ENCODE measurements around the gene PHLDB1. TPM values are rescaled to one million over a fixed set of nuclear protein-coding genes. Genes with fewer than 3 reads are reported as not detected.

PHLDB1 gene
- total RNA-seq, 1 experiment from 2014 or later = 36.2 TPM

DNA sequence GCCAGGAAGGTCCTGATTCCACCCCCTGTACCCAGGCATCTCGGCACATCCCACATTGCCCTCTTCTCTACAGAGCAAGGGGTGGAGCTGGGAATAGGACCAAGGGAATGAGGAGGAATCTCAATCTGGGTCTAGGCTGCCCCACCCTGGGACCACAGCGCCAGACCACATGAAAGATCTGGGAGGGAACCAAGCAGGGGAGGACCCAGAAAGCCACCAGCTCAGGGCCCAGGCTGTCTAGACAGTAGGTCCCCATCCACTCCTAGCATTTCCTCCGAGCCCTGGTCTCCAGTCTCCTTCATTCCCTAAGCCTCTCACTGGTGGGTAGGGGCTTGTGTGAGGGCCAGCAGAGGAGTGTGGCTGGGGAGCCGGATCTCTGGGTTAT, 11.6 kb downstream of the PHLDB1 start (continued):
- TF ChIP-seq, protein P1, sequence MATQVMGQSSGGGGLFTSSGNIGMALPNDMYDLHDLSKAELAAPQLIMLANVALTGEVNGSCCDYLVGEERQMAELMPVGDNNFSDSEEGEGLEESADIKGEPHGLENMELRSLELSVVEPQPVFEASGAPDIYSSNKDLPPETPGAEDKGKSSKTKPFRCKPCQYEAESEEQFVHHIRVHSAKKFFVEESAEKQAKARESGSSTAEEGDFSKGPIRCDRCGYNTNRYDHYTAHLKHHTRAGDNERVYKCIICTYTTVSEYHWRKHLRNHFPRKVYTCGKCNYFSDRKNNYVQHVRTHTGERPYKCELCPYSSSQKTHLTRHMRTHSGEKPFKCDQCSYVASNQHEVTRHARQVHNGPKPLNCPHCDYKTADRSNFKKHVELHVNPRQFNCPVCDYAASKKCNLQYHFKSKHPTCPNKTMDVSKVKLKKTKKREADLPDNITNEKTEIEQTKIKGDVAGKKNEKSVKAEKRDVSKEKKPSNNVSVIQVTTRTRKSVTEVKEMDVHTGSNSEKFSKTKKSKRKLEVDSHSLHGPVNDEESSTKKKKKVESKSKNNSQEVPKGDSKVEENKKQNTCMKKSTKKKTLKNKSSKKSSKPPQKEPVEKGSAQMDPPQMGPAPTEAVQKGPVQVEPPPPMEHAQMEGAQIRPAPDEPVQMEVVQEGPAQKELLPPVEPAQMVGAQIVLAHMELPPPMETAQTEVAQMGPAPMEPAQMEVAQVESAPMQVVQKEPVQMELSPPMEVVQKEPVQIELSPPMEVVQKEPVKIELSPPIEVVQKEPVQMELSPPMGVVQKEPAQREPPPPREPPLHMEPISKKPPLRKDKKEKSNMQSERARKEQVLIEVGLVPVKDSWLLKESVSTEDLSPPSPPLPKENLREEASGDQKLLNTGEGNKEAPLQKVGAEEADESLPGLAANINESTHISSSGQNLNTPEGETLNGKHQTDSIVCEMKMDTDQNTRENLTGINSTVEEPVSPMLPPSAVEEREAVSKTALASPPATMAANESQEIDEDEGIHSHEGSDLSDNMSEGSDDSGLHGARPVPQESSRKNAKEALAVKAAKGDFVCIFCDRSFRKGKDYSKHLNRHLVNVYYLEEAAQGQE (IDR thresholded peaks at IDR 0.05; ENCODE audit: low read depth) = no peak
- no peak for TF ChIP-seq EZH2phosphoT487 (IDR thresholded peaks at IDR 0.05; ENCODE audit: borderline replicate concordance)

DNA sequence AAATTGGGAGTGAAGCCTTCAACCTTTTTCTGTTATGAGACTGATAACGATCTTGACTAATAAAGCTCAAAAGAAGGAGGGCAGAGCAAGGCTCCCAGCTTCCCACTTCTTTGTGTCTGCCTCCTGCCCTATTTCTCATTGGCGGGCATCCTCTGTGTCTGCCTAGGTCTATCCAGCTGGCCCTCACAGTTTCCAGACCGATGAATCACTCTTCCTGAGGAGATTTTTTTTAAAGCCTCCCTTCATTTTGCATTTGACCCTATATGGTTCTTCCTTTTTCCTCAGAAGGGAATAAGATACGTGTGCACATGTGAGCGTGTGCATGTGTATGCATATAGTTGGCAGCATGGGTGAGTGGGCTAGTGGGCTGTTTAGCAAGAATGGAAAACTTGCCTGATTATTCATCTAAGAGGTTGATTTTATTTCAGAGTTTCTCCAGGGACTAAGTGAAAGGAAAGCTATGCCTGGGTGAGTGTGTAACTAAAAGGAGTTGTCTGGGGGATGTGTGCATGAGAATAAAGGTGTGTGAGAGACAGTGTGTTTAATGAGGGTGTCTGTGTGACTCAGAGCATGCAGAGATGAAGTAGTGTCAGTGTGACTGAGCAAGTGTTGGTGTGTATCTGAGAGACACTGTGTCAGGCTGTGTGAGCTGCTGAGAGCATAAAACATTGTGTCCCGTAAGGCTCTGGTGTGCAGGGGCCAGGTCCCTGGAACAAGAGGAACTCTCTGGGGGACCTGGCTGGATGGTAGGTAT, 12.2 kb downstream of the PHLDB1 start:
- Histone ChIP-seq H2AFZ (ENCODE audit: low read depth, low read length, poor library complexity, severe bottlenecking) (no peak overlapping the region), H4K20me1 (ENCODE audit: insufficient read depth) (no peaks in the 10 kb centered on the region), H3K4me3 (replicated peaks in 1 of 2; ENCODE audit: low read depth in 1 of 2, low read length in 2 of 2) (no peak overlapping the region), H3K27me3 (ENCODE audit: insufficient read depth, low read length) (no peaks in the 10 kb centered on the region), H3K79me2 (ENCODE audit: insufficient read depth, low read length) (peaks cover 6% of the 10 kb centered on the region), H3K27ac (ENCODE audit: low read depth, low read length) (no peak overlapping the region), H3K4me1 (ENCODE audit: control insufficient read depth in 1 of 2, insufficient read depth in 2 of 2, low read length in 2 of 2) (peaks cover 48 to 68% of the 10 kb centered on the region in 2 experiments), H3K9me3 (ENCODE audit: control insufficient read depth in 1 of 2, insufficient read depth in 1 of 2, low read depth in 1 of 2, low read length in 2 of 2) (no peaks in the 10 kb centered on the region), H3K9ac (ENCODE audit: low read length) (no peak overlapping the region), H3K9me2 (ENCODE audit: insufficient read depth) (no peaks in the 10 kb centered on the region), H3K4me2 (ENCODE audit: low read length) (peak overlapping the region; percentile 29), H3K36me3 (ENCODE audit: control insufficient read depth in 1 of 2, insufficient read depth in 2 of 2, low read length in 2 of 2) (no peaks in the 10 kb centered on the region)
- POLR2A ChIA-PET = no interaction called here
- DNase-seq (ENCODE audit: low read depth, low spot score) (no peak), ATAC-seq (no peak)
- TF ChIP-seq FOSL1 (IDR thresholded peaks at IDR 0.05; ENCODE audit: low read depth) = no peak
- TF ChIP-seq YY1 (IDR thresholded peaks at IDR 0.05; ENCODE audit: extremely low read depth, insufficient replicate concordance, low read depth, low read length) = no peak
- TF ChIP-seq, protein P2, sequence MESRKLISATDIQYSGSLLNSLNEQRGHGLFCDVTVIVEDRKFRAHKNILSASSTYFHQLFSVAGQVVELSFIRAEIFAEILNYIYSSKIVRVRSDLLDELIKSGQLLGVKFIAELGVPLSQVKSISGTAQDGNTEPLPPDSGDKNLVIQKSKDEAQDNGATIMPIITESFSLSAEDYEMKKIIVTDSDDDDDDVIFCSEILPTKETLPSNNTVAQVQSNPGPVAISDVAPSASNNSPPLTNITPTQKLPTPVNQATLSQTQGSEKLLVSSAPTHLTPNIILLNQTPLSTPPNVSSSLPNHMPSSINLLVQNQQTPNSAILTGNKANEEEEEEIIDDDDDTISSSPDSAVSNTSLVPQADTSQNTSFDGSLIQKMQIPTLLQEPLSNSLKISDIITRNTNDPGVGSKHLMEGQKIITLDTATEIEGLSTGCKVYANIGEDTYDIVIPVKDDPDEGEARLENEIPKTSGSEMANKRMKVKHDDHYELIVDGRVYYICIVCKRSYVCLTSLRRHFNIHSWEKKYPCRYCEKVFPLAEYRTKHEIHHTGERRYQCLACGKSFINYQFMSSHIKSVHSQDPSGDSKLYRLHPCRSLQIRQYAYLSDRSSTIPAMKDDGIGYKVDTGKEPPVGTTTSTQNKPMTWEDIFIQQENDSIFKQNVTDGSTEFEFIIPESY (IDR thresholded peaks at IDR 0.05; ENCODE audit: extremely low read depth, insufficient replicate concordance, low read length) = no peak
- CTCF ChIA-PET = interaction anchor here (1.3 kb wide), 1 partner anchor 12 kb away, joined by 3 read pairs; the partner anchor contains the start of gene PHLDB1
- no TSS peak for BruUV-seq (replicated peaks)
- RAD21 ChIA-PET (ENCODE audit: low non-redundant PET in 1 of 2, low total read pairs in 2 of 2, uncharacterized antibody in 2 of 2, unreplicated experiment in 2 of 2) = no interaction called here
- intact Hi-C loops (cut with micrococcal nuclease) = no loop called here

All from HCT116 (cell line).